Loucy (cell line): ENCODE measurements around the gene PMVK.

Experiments
- CTCF ChIP-seq: fragments of 200-600 bp; sonication (generic); conservative IDR thresholded peaks from 2 replicates; pipeline ENCODE4 v1.5.1; 2014; ENCODE audit warnings: mild to moderate bottlenecking, antibody characterized with exemption, low read length
- EZH2phosphoT487 ChIP-seq: fragments of 200-600 bp; IDR thresholded peaks from 2 replicates; pipeline ENCODE4 v1.6.1; 2018; ENCODE audit warnings: antibody characterized with exemption, mild to moderate bottlenecking, moderate library complexity, borderline replicate concordance

- TF ChIP-seq CTCF: no peak
- TF ChIP-seq EZH2phosphoT487: no peak
These were observed 27.1 kb upstream of the PMVK start for GRCh38 chr1:154963643-154964042.
